H1 (cell line): Measurements from ENCODE around the gene MAGI2. TPM values are rescaled to one million over a fixed set of nuclear protein-coding genes. Genes with fewer than 3 reads are reported as not detected.

ENCODE experiments used
- CTCF ChIA-PET: fragments of 300-600 bp; sonication (Branson Sonifier 250); formaldehyde crosslinking; loops from one replicate; lab custom pipeline; 2021; ENCODE audit not compliant: partially characterized antibody; lab: Charles Lee
- POLR2A ChIA-PET: fragments of 300-600 bp; sonication (Branson Sonifier 250); formaldehyde crosslinking; loops from one replicate; lab custom pipeline; 2021; ENCODE audit warnings: inconsistent platforms; ENCODE audit not compliant: partially characterized antibody; lab: Charles Lee
- DNase-seq, 2 experiments: peaks; one replicate each; pipeline versions ENCODE4 v3.0.0 to v3.0.0-alpha.2; 2010 to 2022; ENCODE audit warnings: low spot score in 2 of 2, low read depth in 1 of 2, mixed read lengths in 1 of 2
- FAIRE-seq: peaks from 2 replicates; lab custom pipeline; 2011; peaks lifted over from hg19 to GRCh38; lab: Jason Lieb, UNC
- H2AFZ ChIP-seq: 2 replicates; pipeline ENCODE4 v1.8.1; 2012; ENCODE audit warnings: low read length, inconsistent platforms
- H2AK5ac ChIP-seq: 2 replicates; pipeline ENCODE4 v1.6.1; 2013; ENCODE audit warnings: low read depth, low read length
- H2BK120ac ChIP-seq: replicated peaks from 2 replicates; pipeline ENCODE3; 2013; ENCODE audit warnings: low read depth, low read length, inconsistent platforms
- H2BK12ac ChIP-seq: 2 replicates; pipeline ENCODE4 v1.6.1; 2013; ENCODE audit warnings: low read depth, low read length
- H2BK15ac ChIP-seq: 2 replicates; pipeline ENCODE4 v1.6.1; 2013; ENCODE audit warnings: low read length
- H2BK20ac ChIP-seq: 2 replicates; pipeline ENCODE4 v1.6.1; 2013; ENCODE audit warnings: low read length
- H2BK5ac ChIP-seq: 2 replicates; pipeline ENCODE4 v1.6.1; 2013; ENCODE audit warnings: low read depth, low read length
- H3K14ac ChIP-seq: 2 replicates; pipeline ENCODE4 v1.6.1; 2013; ENCODE audit warnings: inconsistent platforms; ENCODE audit not compliant: insufficient read length
- H3K18ac ChIP-seq: 2 replicates; pipeline ENCODE4 v1.6.1; 2013; ENCODE audit warnings: low read length; ENCODE audit errors: extremely low read depth
- H3K23ac ChIP-seq: 2 replicates; pipeline ENCODE4 v1.6.1; 2013; ENCODE audit warnings: inconsistent platforms; ENCODE audit not compliant: insufficient read length
- H3K23me2 ChIP-seq: 2 replicates; pipeline ENCODE4 v1.6.1; 2013; ENCODE audit warnings: low read depth, low read length
- H3K27ac ChIP-seq: 2 replicates; pipeline ENCODE4 v1.6.1; 2011; ENCODE audit warnings: low read depth, low read length, inconsistent platforms
- H3K27me3 ChIP-seq, 4 experiments: replicated peaks in 1 of 4; 1 replicate in 1 of 4; 2 replicates in 3 of 4; pipeline versions ENCODE4 v1.6.1 to v1.8.1; 2011 to 2013; ENCODE audit warnings: low read length in 3 of 4, mild to moderate bottlenecking in 3 of 4, inconsistent platforms in 2 of 4, mixed read lengths in 2 of 4, moderate library complexity in 1 of 4; ENCODE audit not compliant: control insufficient read depth in 3 of 4, insufficient read depth in 3 of 4; ENCODE audit errors: extremely low read depth in 1 of 4
- H3K36me3 ChIP-seq, 4 experiments: 2 replicates each; pipeline versions ENCODE4 v1.6.1 to v1.8.1; 2011 to 2013; ENCODE audit warnings: mild to moderate bottlenecking in 4 of 4, low read length in 3 of 4, moderate library complexity in 2 of 4, control low read depth in 1 of 4, inconsistent platforms in 1 of 4; ENCODE audit not compliant: insufficient read depth in 4 of 4, control insufficient read depth in 2 of 4
- H3K4ac ChIP-seq: replicated peaks from 2 replicates; pipeline ENCODE3; 2013; ENCODE audit warnings: low read length, low read depth, mixed read lengths, inconsistent platforms; ENCODE audit not compliant: insufficient read length
- H3K4me1 ChIP-seq, 4 experiments: replicated peaks in 1 of 4; 1 replicate in 1 of 4; 2 replicates in 3 of 4; pipeline versions ENCODE4 v1.6.1 to v1.8.1; 2011 to 2013; ENCODE audit warnings: low read length in 3 of 4, inconsistent platforms in 2 of 4, mixed read lengths in 1 of 4; ENCODE audit not compliant: insufficient read depth in 4 of 4, control insufficient read depth in 3 of 4
- H3K4me2 ChIP-seq, 2 experiments: 2 replicates each; pipeline versions ENCODE4 v1.6.1 to v1.8.1; 2011 to 2013; ENCODE audit warnings: low read depth in 2 of 2, low read length in 2 of 2, control low read depth in 1 of 2, inconsistent platforms in 1 of 2, mild to moderate bottlenecking in 1 of 2; ENCODE audit not compliant: insufficient read depth in 1 of 2
- H3K4me3 ChIP-seq, 4 experiments: fragments of 200-600, 300-600 bp in 1 of 4; sonication (generic), shearing (Covaris generic), sonication (Bioruptor Twin) in 1 of 4; 2 replicates each; pipeline versions ENCODE4 v1.5.1 to v1.8.1; 2011 to 2016; ENCODE audit warnings: low read length in 4 of 4, low read depth in 3 of 4, control low read depth in 2 of 4, inconsistent platforms in 2 of 4, mild to moderate bottlenecking in 2 of 4, mixed read lengths in 1 of 4, moderate library complexity in 1 of 4; ENCODE audit not compliant: insufficient read depth in 2 of 4; ENCODE audit errors: extremely low read depth in 1 of 4
- H3K56ac ChIP-seq: replicated peaks from 2 replicates; pipeline ENCODE3; 2013; ENCODE audit warnings: low read depth, mild to moderate bottlenecking, mixed read lengths, low read length, inconsistent platforms; ENCODE audit not compliant: insufficient read length
- H3K79me1 ChIP-seq: 2 replicates; pipeline ENCODE4 v1.6.1; 2013; ENCODE audit warnings: low read depth, low read length, control low read depth
- H3K79me2 ChIP-seq, 2 experiments: 2 replicates each; pipeline versions ENCODE4 v1.6.1 to v1.8.1; 2012 to 2013; ENCODE audit warnings: low read length in 2 of 2, mild to moderate bottlenecking in 2 of 2, inconsistent platforms in 1 of 2; ENCODE audit not compliant: insufficient read depth in 2 of 2, control insufficient read depth in 1 of 2
- H3K9ac ChIP-seq, 4 experiments: replicated peaks in 1 of 4; 1 replicate in 1 of 4; 2 replicates in 3 of 4; pipeline versions ENCODE4 v1.6.1 to v1.8.1; 2011 to 2013; ENCODE audit warnings: low read depth in 3 of 4, low read length in 3 of 4, control low read depth in 2 of 4, mild to moderate bottlenecking in 2 of 4, moderate library complexity in 2 of 4, inconsistent platforms in 1 of 4; ENCODE audit errors: extremely low read depth in 1 of 4
- H3K9me3 ChIP-seq, 2 experiments: 2 replicates each; pipeline versions ENCODE4 v1.6.1 to v1.8.1; 2012 to 2013; ENCODE audit warnings: mild to moderate bottlenecking in 2 of 2, moderate library complexity in 2 of 2, control low read depth in 1 of 2, inconsistent platforms in 1 of 2, low read depth in 1 of 2, low read length in 1 of 2, mixed read lengths in 1 of 2; ENCODE audit not compliant: insufficient read depth in 2 of 2
- H4K20me1 ChIP-seq, 2 experiments: replicated peaks in 1 of 2; 2 replicates each; pipeline versions ENCODE3 to v1.8.1; 2011 to 2013; ENCODE audit warnings: inconsistent platforms in 2 of 2, low read length in 2 of 2, mild to moderate bottlenecking in 1 of 2; ENCODE audit not compliant: insufficient read depth in 2 of 2, control insufficient read depth in 1 of 2
- H4K5ac ChIP-seq: 2 replicates; pipeline ENCODE4 v1.6.1; 2013; ENCODE audit warnings: low read length, low read depth, mixed read lengths, inconsistent platforms; ENCODE audit not compliant: insufficient read length
- H4K8ac ChIP-seq: 2 replicates; pipeline ENCODE4 v1.8.0; 2013; ENCODE audit warnings: mild to moderate bottlenecking, moderate library complexity, low read length, inconsistent platforms; ENCODE audit not compliant: insufficient read depth; ENCODE audit errors: extremely low read depth
- H4K91ac ChIP-seq: replicated peaks from 2 replicates; pipeline ENCODE3; 2013; ENCODE audit warnings: low read length, mixed read lengths, inconsistent platforms; ENCODE audit not compliant: insufficient read length
- CBX5 ChIP-seq: fragments of 300-800, 300-1000 bp; sonication (generic); IDR thresholded peaks from 2 replicates; pipeline ENCODE4 v1.7.1; 2016; ENCODE audit warnings: antibody characterized with exemption, low read length, low read depth
- KDM1A ChIP-seq: fragments of 200-600, 300-600 bp; sonication (generic); IDR thresholded peaks from 2 replicates; pipeline ENCODE4 v1.7.1; 2016; ENCODE audit warnings: mild to moderate bottlenecking, low read length, borderline replicate concordance
- POLR2A ChIP-seq, 2 experiments: IDR thresholded peaks; 1 replicate in 1 of 2; 2 replicates in 1 of 2; pipeline ENCODE4 v1.6.1; 2011; ENCODE audit warnings: low read depth in 2 of 2, low read length in 2 of 2, mild to moderate bottlenecking in 2 of 2; ENCODE audit errors: control extremely low read depth in 1 of 2
- POU5F1 ChIP-seq: IDR thresholded peaks from 2 replicates; pipeline ENCODE4 v1.6.1; 2011; ENCODE audit warnings: low read depth, mild to moderate bottlenecking, low read length, moderate library complexity
- SRF ChIP-seq: IDR thresholded peaks from 2 replicates; pipeline ENCODE4 v1.6.1; 2011; ENCODE audit warnings: mild to moderate bottlenecking, low read depth, low read length, moderate library complexity
- TAF7 ChIP-seq: optimal IDR thresholded peaks from 2 replicates; pipeline ENCODE3; 2011; ENCODE audit warnings: low read depth, mild to moderate bottlenecking, inconsistent platforms, low read length, moderate library complexity, borderline replicate concordance
- WGBS, 2 experiments: shearing (Covaris generic) in 1 of 2; methylation state at CpG; one replicate each; pipeline versions ENCODE4 v1.1.6 to v1.1.7; 2013 to 2015; ENCODE audit warnings: low lambda C conversion rate in 2 of 2, mixed read lengths in 2 of 2, inconsistent platforms in 1 of 2, low coverage in 1 of 2, missing lambda C conversion rate in 1 of 2; ENCODE audit not compliant: insufficient replicate concordance in 2 of 2, insufficient coverage in 1 of 2, insufficient read length in 1 of 2; ENCODE audit errors: extremely low coverage in 1 of 2, missing lambda C conversion rate in 1 of 2; 5-methylcytosine and 5-hydroxymethylcytosine counted together
- polyA plus RNA-seq, 7 experiments: library from polyadenylated mRNA; depleted of rRNA in 3 of 7; stranded (reverse) in 5 of 7; unstranded in 2 of 7; fragments of >200 nt in 5 of 7; fragments of 200-250 nt in 2 of 7; gene quantifications; 1 replicate in 5 of 7; 2 replicates in 1 of 7; 4 replicates in 1 of 7; pipeline versions ENCODE4 v1.2.1 to v1.2.3, GENCODE V29; 2011 to 2013; ENCODE audit warnings: missing spikeins in 2 of 7, mixed read lengths in 2 of 7
- total RNA-seq: library from RNA; stranded (reverse); fragmentation: NEBNext Ultra II Directional; extraction: Animal tissue kit (Norgen Biotek cat#: 25700); gene quantifications from 2 replicates; pipeline ENCODE4 v1.2.1, GENCODE V29; 2021

Gene MAGI2
- total and polyA plus RNA-seq, 2 of the 8 experiments (the other 6 are each of a cell fraction or from before 2014, with no cell fraction given), result 6.0 to 27.3 TPM

- no peak overlapping the region for H3K18ac ChIP-seq
- no peak overlapping the region for H3K14ac ChIP-seq
- H3K79me2 ChIP-seq, result no peaks in the 10 kb centered on the region
- no peaks in the 10 kb centered on the region; a peak in 1 of 7 replicates for H3K4me1 ChIP-seq
- H3K4me3 ChIP-seq, result no peak overlapping the region
- no peak overlapping the region for H3K56ac ChIP-seq
- peaks cover 3 to 6% of the 10 kb centered on the region in 2 experiments; a peak in 1 of 4 replicates for H3K9me3 ChIP-seq
- no peak for FAIRE-seq
- no peak overlapping the region for H4K5ac ChIP-seq
- H4K20me1 ChIP-seq, result no peaks in the 10 kb centered on the region
- no peak overlapping the region for H2AFZ ChIP-seq
- no peaks in the 10 kb centered on the region for H3K27me3 ChIP-seq
- CTCF ChIA-PET, result no interaction called here
- no peaks in the 10 kb centered on the region for H3K79me1 ChIP-seq
- 97% methylated on average over 3 of the region's 3 CpGs; no CpG with 5 or more reads in 1 of the 2 experiments for WGBS, 2 experiments
- H3K9ac ChIP-seq, result no peak overlapping the region
- no peak overlapping the region for H3K4me2 ChIP-seq
- no peak overlapping the region for H3K23ac ChIP-seq
- H2BK15ac ChIP-seq, result no peak overlapping the region
- H3K36me3 ChIP-seq, result no peaks in the 10 kb centered on the region; a peak in 1 of 8 replicates
- H4K91ac ChIP-seq, result no peak overlapping the region
- no peak for DNase-seq
- no peak overlapping the region for H2BK5ac ChIP-seq
- POLR2A ChIA-PET, result no interaction called here
- H2BK12ac ChIP-seq, result no peak overlapping the region
- H4K8ac ChIP-seq, result no peak overlapping the region
- no peak overlapping the region for H2BK120ac ChIP-seq
- no peaks in the 10 kb centered on the region for H3K23me2 ChIP-seq
- TF ChIP-seq POLR2A (IDR thresholded peaks at IDR 0.05; ENCODE audit: control extremely low read depth in 1 of 2, low read depth in 2 of 2, low read length in 2 of 2), result no peak
- TF ChIP-seq TAF7, result no peak
- TF ChIP-seq CBX5, result no peak
- TF ChIP-seq POU5F1, result no peak
- no peak for TF ChIP-seq SRF
- TF ChIP-seq KDM1A, result no peak
- no peak overlapping the region for H2AK5ac ChIP-seq
- H3K4ac ChIP-seq, result no peak overlapping the region
- no peak overlapping the region for H2BK20ac ChIP-seq
- no peak overlapping the region for H3K27ac ChIP-seq
Observed at GRCh38 chr7:78862411-78862900, 591.0 kb downstream of the MAGI2 start.
